Thyroid gland (tissue), 4 donors: Measurements from ENCODE around the gene VAMP2. TPM values are rescaled to one million over a fixed set of nuclear protein-coding genes. Genes with fewer than 3 reads are reported as not detected.
"Not testable (repeated sequence)": the region's sequence is repeated elsewhere in the genome, so short reads cannot be mapped to it uniquely, and the experiment has no call there.

ENCODE experiments used
- DNase-seq, 2 donors: peaks; one replicate each; pipeline ENCODE4 v3.0.0-alpha.2; 2019
- H3K27ac ChIP-seq, 3 donors: fragments of 200-600 bp; sonication (generic); 1 replicate in 2 of 3; 2 replicates in 1 of 3; pipeline ENCODE4 v1.5.1; 2016 to 2019; ENCODE audit warnings: mild to moderate bottlenecking in 1 of 3, moderate library complexity in 1 of 3
- H3K27me3 ChIP-seq: fragments of 200-600 bp; sonication (generic); one replicate; pipeline ENCODE4 v1.5.1; 2019
- H3K36me3 ChIP-seq, 2 donors: fragments of 200-600 bp; sonication (generic); one replicate each; pipeline ENCODE4 v1.5.1; 2016 to 2019
- H3K4me1 ChIP-seq, 2 donors: fragments of 200-600 bp; sonication (generic); one replicate each; pipeline ENCODE4 v1.5.1; 2017 to 2019
- H3K4me3 ChIP-seq, 3 donors: fragments of 200-600 bp; sonication (generic); replicated peaks in 1 of 3; 1 replicate in 2 of 3; 2 replicates in 1 of 3; pipeline ENCODE4 v1.5.1; 2016; ENCODE audit warnings: mild to moderate bottlenecking in 1 of 3
- H3K9me3 ChIP-seq: fragments of 200-600 bp; sonication (generic); one replicate; pipeline ENCODE4 v1.5.1; 2017
- CTCF ChIP-seq, 6 experiments: fragments of 200-600 bp in 3 of 6; fragments of 450-650 bp in 3 of 6; sonication (generic) in 3 of 6; IDR thresholded peaks; one replicate each; pipeline ENCODE4 v1.5.1; 2016 to 2019; ENCODE audit warnings: antibody characterized with exemption in 6 of 6, mild to moderate bottlenecking in 2 of 6, inconsistent platforms in 1 of 6, moderate library complexity in 1 of 6
- POLR2A ChIP-seq, 2 donors: fragments of 450-650 bp; IDR thresholded peaks; one replicate each; pipeline ENCODE4 v1.6.1; 2017; ENCODE audit warnings: antibody characterized with exemption in 2 of 2, mild to moderate bottlenecking in 2 of 2, moderate library complexity in 1 of 2
- WGBS, 2 donors: methylation state at CpG; one replicate each; pipeline ENCODE4 v1.1.5; 2017; 5-methylcytosine and 5-hydroxymethylcytosine counted together
- intact Hi-C: fragments of 100-400 bp; cut with DNase I; formaldehyde crosslinking; loops from one replicate; pipeline ENCODE4 v1.15.1; 2023
- total RNA-seq, 4 donors: library from RNA; depleted of rRNA; stranded (reverse); fragments of >200 nt; gene quantifications; one replicate each; pipeline ENCODE4 v1.2.3, GENCODE V29; 2016

The VAMP2 gene
- total RNA-seq, 4 donors from 2014 or later = 30.6 to 35.2 (median 33.4) TPM

DNA sequence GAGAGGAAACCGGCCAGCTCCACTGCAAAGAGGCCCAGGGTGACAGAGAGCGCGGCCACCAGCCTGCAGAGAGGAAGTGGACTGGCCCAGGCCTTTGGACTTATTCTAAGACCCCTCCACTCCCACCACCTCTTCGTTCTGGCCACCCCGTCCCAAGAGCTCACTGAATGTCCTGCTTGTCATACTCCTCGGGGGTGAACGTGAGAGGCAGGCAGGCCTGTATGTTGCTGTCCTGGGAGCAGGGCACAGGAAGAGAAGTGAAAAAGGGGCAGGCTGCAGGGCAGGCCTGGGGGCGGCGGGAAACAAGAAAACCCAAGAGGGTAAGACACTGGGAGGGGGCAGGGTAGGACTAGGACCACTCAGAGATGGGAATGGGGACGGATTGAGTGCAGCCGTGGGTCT, 13.0 kb upstream of the VAMP2 start:
- Histone ChIP-seq H3K9me3 (no peaks in the 10 kb centered on the region), H3K36me3 (no peaks in the 10 kb centered on the region), H3K4me3 (peak overlapping the region; percentile 43 to 61 (median 58)), H3K27me3 (no peaks in the 10 kb centered on the region), H3K27ac (peak overlapping the region; percentile 64 to 89 (median 73)), H3K4me1 (peaks cover 21 to 38% of the 10 kb centered on the region in 2 donors)
- TF ChIP-seq POLR2A (IDR thresholded peaks at IDR 0.05) = no peak
- no peak for TF ChIP-seq CTCF (IDR thresholded peaks at IDR 0.05)
- DNase-seq = no peak
- WGBS, 2 donors = 8 to 10% methylated on average over 11 of the region's 11 CpGs
- intact Hi-C loops = no loop called here

GRCh38 chr17:8173871-8174322, 11.1 kb upstream of the VAMP2 start:
- no peak for DNase-seq
- H3K27ac ChIP-seq = peak overlapping the region; percentile 88 to 97 (median 94)
- H3K27me3 ChIP-seq = no peaks in the 10 kb centered on the region
- H3K9me3 ChIP-seq = no peaks in the 10 kb centered on the region
- peaks cover 21 to 38% of the 10 kb centered on the region in 2 donors for H3K4me1 ChIP-seq
- peak overlapping the region in 1 of 3 donors; percentile 8 for H3K4me3 ChIP-seq
- 2 to 7% methylated on average over 14 of the region's 14 CpGs for WGBS, 2 donors
- intact Hi-C loops = no loop called here
- TF ChIP-seq POLR2A (IDR thresholded peaks at IDR 0.05) = no peak
- TF ChIP-seq CTCF (IDR thresholded peaks at IDR 0.05) = no peak
- no peaks in the 10 kb centered on the region for H3K36me3 ChIP-seq

GRCh38 chr17:8173056-8173870, 10.5 kb upstream of the VAMP2 start:
- peak; percentile 83 to 86 for DNase-seq
- Histone ChIP-seq H3K27ac (peak overlapping the region; percentile 88 to 97 (median 94)), H3K4me1 (peaks cover 21 to 38% of the 10 kb centered on the region in 2 donors), H3K27me3 (no peaks in the 10 kb centered on the region), H3K36me3 (no peaks in the 10 kb centered on the region), H3K9me3 (no peaks in the 10 kb centered on the region), H3K4me3 (peak overlapping the region in 1 of 3 donors; percentile 8)
- no peak for TF ChIP-seq CTCF (IDR thresholded peaks at IDR 0.05)
- peak; percentile 94 to 100 for TF ChIP-seq POLR2A (IDR thresholded peaks at IDR 0.05)
- intact Hi-C loops = no loop called here
- 0% methylated on average over 23 of the region's 23 CpGs for WGBS, 2 donors

DNA sequence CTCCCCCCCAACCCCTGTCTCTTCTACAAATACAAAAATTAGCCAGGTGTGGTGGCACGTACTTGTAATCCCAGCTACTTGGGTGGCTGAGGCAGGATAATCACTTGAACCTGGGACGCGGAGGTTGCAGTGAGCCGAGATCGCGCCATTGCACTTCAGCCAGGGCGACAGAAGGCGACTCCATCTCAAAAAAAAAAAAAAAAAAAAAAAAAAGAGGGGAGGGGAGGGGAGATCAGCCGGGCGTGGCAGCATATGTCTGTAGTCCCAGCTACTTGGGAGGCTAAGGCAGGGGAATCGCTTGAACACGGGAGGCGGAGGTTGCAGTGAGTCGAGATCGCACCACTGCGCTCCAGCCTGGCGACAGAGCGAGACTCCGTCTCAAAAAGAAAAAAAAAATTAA, 7.4 kb upstream of the VAMP2 start:
- peaks cover 7 to 23% of the 10 kb centered on the region in 2 donors for H3K4me1 ChIP-seq
- intact Hi-C loops, H3K36me3 ChIP-seq, H3K4me3 ChIP-seq, H3K9me3 ChIP-seq, H3K27me3 ChIP-seq: not testable (repeated sequence)
- DNase-seq = peak in 1 of 2 donors; percentile 51
- peak overlapping the region in 1 of 3 donors; percentile 30 for H3K27ac ChIP-seq
- WGBS, 2 donors = 44 to 63% methylated on average over 19 of the region's 19 CpGs

GRCh38 chr17:8167526-8167925, 4.8 kb upstream of the VAMP2 start:
- Histone ChIP-seq H3K9me3 (no peaks in the 10 kb centered on the region), H3K4me3 (no peak overlapping the region), H3K36me3 (no peaks in the 10 kb centered on the region), H3K27me3 (no peaks in the 10 kb centered on the region), H3K27ac (no peak overlapping the region), H3K4me1 (peaks cover 17 to 23% of the 10 kb centered on the region in 2 donors)
- 77 to 93% methylated on average over 3 of the region's 3 CpGs for WGBS, 2 donors
- TF ChIP-seq POLR2A (IDR thresholded peaks at IDR 0.05) (no peak), CTCF (IDR thresholded peaks at IDR 0.05) (no peak)
- intact Hi-C loops = no loop called here
- no peak for DNase-seq
